Loucy (cell line): ENCODE data around the gene FBN1.

ENCODE experiments used
- H2AFZ ChIP-seq: fragments of 200-600 bp; sonication (generic); 2 replicates; pipeline ENCODE4 v1.6.0; 2016; ENCODE audit warnings: antibody characterized with exemption, mild to moderate bottlenecking, low read length, moderate library complexity
- H3F3A ChIP-seq: fragments of 200-600 bp; 2 replicates; pipeline ENCODE4 v1.6.0; 2016; ENCODE audit warnings: antibody characterized with exemption, low read depth, mild to moderate bottlenecking
- H3K27me3 ChIP-seq: fragments of 200-600 bp; sonication (generic); 2 replicates; pipeline ENCODE4 v1.6.1; 2014; ENCODE audit warnings: low read length, mild to moderate bottlenecking; ENCODE audit not compliant: insufficient read depth, poor library complexity, severe bottlenecking
- H3K36me3 ChIP-seq: fragments of 200-600 bp; sonication (generic); 2 replicates; pipeline ENCODE4 v1.6.1; 2016; ENCODE audit warnings: low read length; ENCODE audit not compliant: insufficient read depth
- H3K4me1 ChIP-seq: fragments of 200-600 bp; sonication (generic); 2 replicates; pipeline ENCODE4 v1.5.1; 2014; ENCODE audit warnings: low read length, mild to moderate bottlenecking; ENCODE audit not compliant: insufficient read depth, poor library complexity, severe bottlenecking
- H3K4me2 ChIP-seq: fragments of 200-600 bp; sonication (generic); 2 replicates; pipeline ENCODE4 v1.6.0; 2014; ENCODE audit warnings: antibody characterized with exemption, low read length, low read depth, mild to moderate bottlenecking; ENCODE audit not compliant: poor library complexity, severe bottlenecking
- H3K4me3 ChIP-seq: fragments of 200-600 bp; sonication (generic); 2 replicates; pipeline ENCODE4 v1.5.1; 2014; ENCODE audit warnings: low read length, mild to moderate bottlenecking, mixed read lengths; ENCODE audit not compliant: poor library complexity, severe bottlenecking
- H3K79me2 ChIP-seq: fragments of 200-600 bp; sonication (generic); 2 replicates; pipeline ENCODE4 v1.6.1; 2014; ENCODE audit warnings: low read length; ENCODE audit not compliant: insufficient read depth
- H3K9ac ChIP-seq: fragments of 200-600 bp; sonication (generic); 2 replicates; pipeline ENCODE4 v1.6.0; 2014; ENCODE audit warnings: mild to moderate bottlenecking, low read depth, low read length, moderate library complexity; ENCODE audit not compliant: poor library complexity, severe bottlenecking
- H3K9me2 ChIP-seq: fragments of 200-600 bp; sonication (generic); replicated peaks from 2 replicates; pipeline ENCODE4 v1.6.1; 2016; ENCODE audit warnings: low read depth, low read length, mixed read lengths
- H3K9me3 ChIP-seq: fragments of 200-600 bp; sonication (generic); 2 replicates; pipeline ENCODE4 v1.6.1; 2014; ENCODE audit warnings: mild to moderate bottlenecking, antibody characterized with exemption, low read length, low read depth; ENCODE audit not compliant: insufficient read depth
- H4K20me1 ChIP-seq: fragments of 200-600 bp; sonication (generic); 2 replicates; pipeline ENCODE4 v1.6.0; 2014; ENCODE audit warnings: antibody characterized with exemption, low read length, mild to moderate bottlenecking; ENCODE audit not compliant: insufficient read depth, poor library complexity, severe bottlenecking
- CTCF ChIP-seq: fragments of 200-600 bp; sonication (generic); conservative IDR thresholded peaks from 2 replicates; pipeline ENCODE4 v1.5.1; 2014; ENCODE audit warnings: mild to moderate bottlenecking, antibody characterized with exemption, low read length
- EZH2phosphoT487 ChIP-seq: fragments of 200-600 bp; IDR thresholded peaks from 2 replicates; pipeline ENCODE4 v1.6.1; 2018; ENCODE audit warnings: antibody characterized with exemption, mild to moderate bottlenecking, moderate library complexity, borderline replicate concordance

Gene FBN1

GRCh38 chr15:48530528-48530927, 115.0 kb downstream of the FBN1 start:
- TF ChIP-seq EZH2phosphoT487 (no peak), CTCF (no peak)
- H3F3A ChIP-seq, result no peaks in the 10 kb centered on the region

GRCh38 chr15:48528921-48529320, 116.6 kb downstream of the FBN1 start:
- Histone ChIP-seq H3K79me2 (no peaks in the 10 kb centered on the region), H3K9ac (no peak overlapping the region), H3K4me1 (no peaks in the 10 kb centered on the region), H3K36me3 (no peaks in the 10 kb centered on the region), H3K9me2 (no peaks in the 10 kb centered on the region), H2AFZ (no peak overlapping the region), H3K4me2 (no peak overlapping the region), H3K4me3 (no peak overlapping the region), H4K20me1 (no peaks in the 10 kb centered on the region), H3F3A (no peaks in the 10 kb centered on the region), H3K27me3 (no peaks in the 10 kb centered on the region), H3K9me3 (no peaks in the 10 kb centered on the region)
- no peak for TF ChIP-seq CTCF
- no peak for TF ChIP-seq EZH2phosphoT487

More at GRCh38 chr15:48530528-48530927, 115.0 kb downstream of the FBN1 start:
- H3K4me3 ChIP-seq, result no peak overlapping the region
- no peaks in the 10 kb centered on the region for H3K27me3 ChIP-seq
- H4K20me1 ChIP-seq, result no peaks in the 10 kb centered on the region
- no peaks in the 10 kb centered on the region for H3K4me1 ChIP-seq
- H3K9ac ChIP-seq, result no peak overlapping the region
- H3K79me2 ChIP-seq, result no peaks in the 10 kb centered on the region
- no peak overlapping the region for H2AFZ ChIP-seq
- H3K4me2 ChIP-seq, result no peak overlapping the region
- no peaks in the 10 kb centered on the region for H3K9me2 ChIP-seq
- no peaks in the 10 kb centered on the region for H3K36me3 ChIP-seq
- H3K9me3 ChIP-seq, result no peaks in the 10 kb centered on the region

GRCh38 chr15:48527517-48527916, 118.0 kb downstream of the FBN1 start:
- H3K27me3 ChIP-seq, result no peaks in the 10 kb centered on the region
- H2AFZ ChIP-seq, result no peak overlapping the region
- H3K9me3 ChIP-seq, result no peaks in the 10 kb centered on the region
- no peak overlapping the region for H3K9ac ChIP-seq
- H3K4me3 ChIP-seq, result no peak overlapping the region
- TF ChIP-seq EZH2phosphoT487 (no peak), CTCF (no peak)
- no peaks in the 10 kb centered on the region for H3K36me3 ChIP-seq
- H3F3A ChIP-seq, result no peaks in the 10 kb centered on the region
- no peak overlapping the region for H3K4me2 ChIP-seq
- no peaks in the 10 kb centered on the region for H3K4me1 ChIP-seq
- H4K20me1 ChIP-seq, result no peaks in the 10 kb centered on the region
- H3K9me2 ChIP-seq, result no peaks in the 10 kb centered on the region
- no peaks in the 10 kb centered on the region for H3K79me2 ChIP-seq
